ENCODE data around the gene SORCS3.

SORCS3 gene

DNA sequence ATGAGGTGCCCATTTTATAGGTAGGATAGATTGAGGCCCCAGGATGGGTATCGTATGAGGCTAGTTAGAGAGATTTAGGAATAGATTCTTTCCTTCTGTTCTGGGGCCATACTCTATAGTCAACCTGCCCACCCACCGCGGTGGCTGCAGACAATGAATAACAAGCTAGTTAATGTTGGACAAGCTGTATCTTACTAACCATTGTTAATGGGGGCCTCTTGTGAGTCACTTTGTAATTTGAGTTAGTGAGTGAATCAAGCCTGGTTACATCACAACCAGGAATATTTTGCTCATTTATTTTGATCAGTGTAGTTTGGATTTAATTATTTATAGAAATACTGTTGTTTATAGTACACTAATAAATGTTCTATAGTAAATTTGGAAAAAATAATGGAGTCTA lies 7.3 kb downstream of the SORCS3 start:
- DNase-seq: no peak

DNA sequence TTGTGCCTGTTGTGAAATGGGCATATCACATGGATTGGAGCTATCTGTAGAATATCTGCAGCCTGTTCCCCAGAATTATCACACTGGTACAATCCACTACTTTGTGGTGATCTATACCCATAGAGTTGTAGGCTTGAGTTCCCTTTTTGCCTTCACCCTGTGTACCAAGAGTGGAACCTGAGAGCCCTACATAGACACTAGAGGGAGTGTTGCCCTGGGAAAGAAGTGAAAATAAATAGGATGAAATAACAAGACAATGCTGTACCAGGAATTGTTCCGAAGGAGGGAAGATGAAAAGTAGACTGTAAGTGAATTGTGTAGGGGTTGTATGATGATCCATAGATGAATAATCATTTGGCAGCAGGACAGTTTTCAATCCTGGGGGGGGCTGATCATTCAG lies 9.0 kb downstream of the SORCS3 start:
- no peak for DNase-seq

DNA sequence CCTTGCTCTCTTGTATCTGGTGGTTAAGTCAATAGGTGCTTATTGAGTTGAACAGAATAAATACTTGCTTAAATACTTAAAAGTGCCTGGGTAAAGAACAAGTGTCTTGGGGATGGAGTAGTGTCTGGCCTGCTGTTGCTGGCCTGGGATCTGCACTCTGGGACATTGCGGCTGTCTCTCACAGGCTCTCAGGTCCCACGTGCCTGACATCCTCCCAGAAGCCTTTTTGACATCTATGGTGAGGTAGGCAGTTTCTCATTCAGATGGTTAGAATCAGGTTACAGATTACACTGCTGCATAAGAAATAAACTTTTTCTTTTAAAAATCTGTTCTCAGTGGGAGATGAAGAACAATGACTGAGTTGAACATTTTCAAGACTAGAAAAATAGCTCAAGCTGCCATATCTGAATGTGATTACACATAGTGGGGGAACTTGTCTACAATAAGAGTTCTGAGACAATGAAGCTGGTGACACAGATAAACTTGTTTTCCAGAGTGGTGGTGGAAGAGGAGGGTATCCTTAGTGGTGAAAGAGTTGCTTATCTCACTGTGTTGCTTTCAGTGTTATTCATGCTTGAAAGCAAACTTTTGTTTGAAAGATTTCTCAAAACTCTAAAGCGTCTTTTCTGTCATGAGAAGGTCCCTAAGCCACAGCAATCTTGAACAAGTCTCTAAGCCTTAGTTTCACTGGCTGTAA lies 9.7 kb downstream of the SORCS3 start:
- DNase-seq: no peak

DNA sequence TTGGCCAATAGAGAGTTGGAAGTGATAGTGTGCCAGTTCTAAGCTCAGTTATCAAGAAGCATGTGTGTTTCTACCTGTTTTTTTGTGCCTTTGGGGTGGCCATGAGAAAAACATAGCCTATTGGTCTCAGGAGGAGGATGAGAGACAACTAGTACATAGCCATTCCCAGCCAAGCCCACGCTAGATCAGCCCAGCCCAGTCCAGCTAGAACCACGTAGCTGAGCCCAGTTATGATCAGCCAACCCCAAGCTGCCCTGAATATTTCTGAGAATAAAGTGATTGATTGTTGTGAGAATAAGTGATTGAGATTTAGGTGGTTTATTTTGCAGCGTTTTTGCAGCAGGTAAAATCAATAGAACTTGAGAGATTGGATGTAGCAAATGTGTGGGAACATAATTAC lies 15.9 kb downstream of the SORCS3 start:
- no peak for DNase-seq

DNA sequence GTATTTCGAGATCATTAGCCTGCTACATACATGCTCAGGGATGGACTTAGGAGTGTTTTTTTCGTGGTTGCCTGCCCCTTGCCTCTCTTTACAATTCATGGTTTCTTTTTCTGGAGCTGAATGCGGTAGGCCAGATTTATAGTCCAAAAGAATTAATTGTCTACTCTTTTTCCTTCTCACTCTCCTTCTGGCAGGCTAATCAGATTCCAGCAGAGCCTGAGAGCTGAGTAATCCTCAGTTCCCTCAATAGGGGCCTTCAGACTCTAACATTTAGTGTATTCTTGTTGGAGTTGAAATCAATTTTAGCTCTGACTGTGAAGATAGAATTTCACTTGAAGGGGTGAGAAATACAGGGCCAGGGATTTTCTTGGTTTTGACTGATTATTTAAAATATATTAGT lies 16.4 kb downstream of the SORCS3 start:
- no peak for DNase-seq

DNA sequence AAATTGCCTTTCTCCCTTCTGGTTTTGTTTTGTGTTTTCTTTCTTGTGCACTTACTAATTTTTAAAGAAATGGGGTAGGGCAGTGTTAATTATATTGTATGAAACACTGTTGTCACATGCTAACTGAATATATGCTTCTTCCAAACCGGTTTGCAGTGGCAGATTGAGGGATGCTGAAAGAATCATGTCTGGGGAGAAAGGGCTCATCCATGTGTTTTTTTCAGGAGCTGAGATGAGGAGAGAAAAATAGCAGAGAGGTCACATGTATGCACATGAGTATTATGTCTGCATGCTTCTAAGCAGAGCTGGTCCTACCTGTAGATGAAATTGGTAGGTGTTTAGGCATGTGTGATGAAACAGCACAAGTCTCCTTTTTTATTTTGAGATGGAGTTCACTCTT lies 17.0 kb downstream of the SORCS3 start:
- DNase-seq: no peak

DNA sequence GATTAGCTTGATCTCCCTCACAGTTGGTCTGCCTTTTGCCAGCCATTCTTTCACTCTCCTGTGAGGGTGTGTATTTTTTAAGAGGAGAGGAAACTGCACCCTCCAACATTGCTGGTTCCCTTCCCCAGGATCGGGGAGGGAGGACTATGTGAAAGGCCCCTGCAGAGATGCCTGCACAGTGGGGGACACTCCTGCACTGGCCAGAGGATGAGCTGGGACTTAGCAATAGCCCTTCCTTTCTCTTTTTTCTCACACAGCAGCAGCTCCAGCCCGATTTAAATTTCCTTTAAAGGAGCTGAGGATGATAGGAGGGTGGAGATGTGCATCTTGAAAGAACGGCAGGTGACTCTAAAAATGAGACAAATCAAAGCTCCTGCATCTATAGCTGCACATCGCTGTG lies 18.7 kb downstream of the SORCS3 start:
- DNase-seq: no peak

DNA sequence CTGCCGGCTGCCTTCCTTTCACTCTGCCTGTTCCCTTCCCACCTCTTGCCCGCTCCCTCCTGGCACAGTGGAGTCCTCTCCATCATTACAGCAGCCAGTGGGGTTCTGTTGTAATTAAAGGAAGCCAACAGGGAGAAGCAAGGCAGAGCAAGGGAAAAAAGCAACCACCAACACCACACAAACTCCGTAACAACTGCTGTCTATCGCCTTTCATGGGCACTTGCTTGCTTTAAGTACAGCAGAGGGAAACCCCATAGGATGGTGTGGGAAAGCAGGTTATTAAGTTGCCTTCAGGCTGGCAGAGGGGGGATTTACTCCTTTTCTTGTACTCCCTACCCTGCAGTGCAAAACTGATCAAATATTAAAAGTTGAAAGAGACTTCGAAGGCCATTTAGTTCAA lies 22.0 kb downstream of the SORCS3 start:
- DNase-seq: no peak

DNA sequence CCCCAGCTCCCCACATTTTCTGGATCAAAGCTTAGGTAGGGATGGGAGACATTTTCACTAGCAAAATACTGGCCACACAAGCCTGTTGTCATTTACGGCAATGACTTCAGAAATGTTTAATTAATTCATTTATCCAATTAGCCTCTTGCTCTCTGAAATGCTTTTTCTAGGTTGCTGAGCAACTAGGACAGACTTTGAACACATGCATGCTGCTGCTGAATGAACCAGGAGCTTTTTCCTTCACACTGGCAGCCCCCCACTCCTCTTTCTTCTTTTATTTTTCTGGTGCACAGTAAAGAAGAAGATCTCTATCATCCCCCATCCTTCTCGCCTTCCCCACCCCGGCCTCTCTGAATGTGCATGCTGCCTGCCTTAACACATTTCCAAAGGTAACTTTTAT lies 22.5 kb downstream of the SORCS3 start:
- DNase-seq: no peak

DNA sequence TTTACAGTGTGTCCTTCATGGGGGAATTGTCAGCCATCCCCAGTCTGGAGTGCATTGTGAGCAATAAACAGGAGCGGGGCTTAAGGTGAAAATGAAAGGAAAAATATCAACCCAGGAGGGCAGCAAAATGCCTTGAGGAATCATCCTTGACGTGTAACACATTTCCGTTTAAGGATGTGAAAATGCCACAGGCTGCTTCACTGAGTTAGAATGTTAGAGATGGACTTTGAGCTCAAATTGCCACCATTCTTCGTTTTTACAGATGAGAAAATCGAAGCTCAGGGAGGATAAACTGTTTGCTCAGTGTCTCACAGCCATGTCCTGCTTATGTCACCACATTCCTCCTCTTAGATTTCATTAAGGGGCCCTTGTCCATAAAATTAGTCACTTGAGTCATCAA lies 23.1 kb downstream of the SORCS3 start:
- no peak for DNase-seq

DNA sequence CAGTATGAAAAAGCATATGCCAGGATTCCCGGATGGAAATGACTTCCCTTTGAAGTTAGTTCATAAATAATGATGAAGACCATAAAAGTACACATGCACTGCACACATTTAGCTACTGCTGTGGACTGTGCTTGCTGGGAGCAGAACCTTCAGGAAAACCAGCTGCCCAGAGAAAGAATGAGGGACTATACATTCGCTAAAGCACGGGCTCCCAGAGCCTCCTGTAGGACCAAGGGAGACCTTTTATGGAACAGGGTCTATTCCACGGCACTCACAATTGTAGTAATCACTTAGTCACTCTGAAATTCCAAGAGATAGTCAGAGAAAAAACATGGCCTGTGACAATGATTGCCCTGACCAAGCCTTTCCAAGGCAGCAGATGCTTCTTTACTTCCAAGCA lies 24.1 kb downstream of the SORCS3 start:
- DNase-seq: no peak

DNA sequence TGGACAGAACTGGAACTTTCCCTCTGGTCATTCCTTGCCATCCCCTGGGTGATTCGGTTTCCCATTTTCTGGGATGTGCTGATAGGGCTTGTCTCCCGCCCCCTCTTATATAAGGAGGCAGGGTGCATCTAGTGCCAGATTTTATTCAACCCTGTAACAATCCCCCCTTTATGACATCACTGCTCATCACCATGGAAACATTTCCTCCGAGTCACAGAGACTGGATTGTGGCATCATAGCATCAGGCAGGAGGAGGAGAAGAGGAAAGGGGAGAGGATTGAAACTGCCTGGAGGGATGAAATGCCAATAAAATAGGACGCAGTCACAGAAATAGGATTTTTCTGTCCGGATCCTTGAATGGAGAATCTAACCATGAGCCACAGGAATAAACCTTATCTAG lies 25.0 kb downstream of the SORCS3 start:
- no peak for DNase-seq

DNA sequence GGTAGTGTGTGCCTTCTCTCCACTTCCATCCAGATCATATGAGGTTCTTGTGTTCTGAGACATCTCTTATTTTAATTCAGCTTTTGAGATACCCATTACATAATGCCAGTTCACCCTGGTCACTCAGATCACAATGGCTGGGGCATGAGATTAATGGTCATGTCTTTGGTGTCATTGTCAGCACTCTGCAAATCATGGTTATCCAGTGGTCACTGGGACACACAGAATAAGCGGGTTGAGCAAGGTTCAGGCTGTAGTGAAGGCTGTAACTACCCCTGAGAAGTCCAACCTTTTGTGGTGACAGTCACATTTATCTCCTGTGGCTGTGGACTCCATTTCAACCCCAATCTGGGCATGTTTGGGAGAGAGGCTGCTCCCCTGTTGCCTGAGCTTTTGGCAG lies 35.8 kb downstream of the SORCS3 start:
- DNase-seq: no peak

DNA sequence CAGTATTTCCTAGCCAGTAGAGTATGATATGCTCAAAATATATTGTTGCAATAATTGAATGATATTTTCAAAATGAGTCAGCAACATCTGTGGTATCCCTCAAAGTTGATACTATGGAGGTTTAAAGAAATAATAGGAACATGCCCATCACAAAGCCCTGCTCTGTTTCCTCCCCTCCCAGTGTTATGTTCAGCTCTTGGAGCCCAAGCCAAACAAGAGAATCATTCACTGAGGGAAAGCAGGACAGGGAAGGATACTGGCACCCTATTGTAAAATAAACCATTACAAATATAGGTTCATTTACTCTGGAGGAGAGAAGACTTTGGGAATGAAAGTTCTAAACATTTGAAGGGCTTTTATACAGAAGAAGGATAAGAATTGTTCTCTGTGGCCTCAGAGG lies 37.6 kb downstream of the SORCS3 start:
- DNase-seq: no peak

DNA sequence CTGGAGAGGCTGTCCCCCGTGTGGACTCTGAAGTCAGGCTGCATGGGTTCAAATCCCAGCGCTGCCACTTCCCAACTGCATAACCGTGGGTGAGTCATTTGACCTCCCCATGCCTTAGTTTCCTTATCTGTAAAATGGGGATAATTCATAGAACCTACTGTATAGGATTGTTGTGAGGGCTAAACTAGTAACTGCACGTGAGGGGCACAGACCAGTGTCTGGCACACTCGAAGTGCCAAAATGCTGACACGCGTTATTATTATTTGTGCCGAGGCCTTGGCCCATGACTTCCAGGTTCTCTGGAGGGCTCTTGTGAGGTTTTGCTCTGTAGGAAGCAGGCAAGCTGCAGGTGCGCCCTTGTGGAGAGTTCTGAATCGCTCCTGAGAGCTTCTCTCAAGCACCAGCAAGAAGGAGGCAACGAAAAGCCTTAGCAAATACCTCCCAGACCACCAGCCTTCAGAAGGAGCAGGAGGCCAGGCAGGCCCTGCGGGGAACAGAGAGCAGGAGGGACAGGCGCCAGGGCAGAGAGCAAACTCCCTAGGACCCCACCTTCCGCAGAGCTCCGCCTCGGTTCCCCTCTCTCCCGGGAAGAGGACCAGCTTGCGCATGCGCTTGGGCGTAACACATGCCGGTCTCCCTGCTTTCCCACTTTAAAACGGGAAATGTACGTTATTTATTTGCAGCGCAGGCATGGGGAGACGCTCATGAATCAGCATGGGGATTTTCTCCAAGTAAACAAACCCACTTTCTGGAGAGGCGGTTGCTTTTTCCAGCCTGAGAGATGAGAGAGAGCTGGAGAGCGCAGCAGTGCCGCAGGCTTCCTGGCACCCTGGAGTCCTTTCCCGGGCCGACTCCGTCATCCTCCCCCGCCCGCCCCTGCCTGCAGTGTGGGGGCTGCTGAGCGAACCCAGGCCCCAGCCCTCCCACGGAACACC lies 39.6 kb downstream of the SORCS3 start:
- no peak for DNase-seq

DNA sequence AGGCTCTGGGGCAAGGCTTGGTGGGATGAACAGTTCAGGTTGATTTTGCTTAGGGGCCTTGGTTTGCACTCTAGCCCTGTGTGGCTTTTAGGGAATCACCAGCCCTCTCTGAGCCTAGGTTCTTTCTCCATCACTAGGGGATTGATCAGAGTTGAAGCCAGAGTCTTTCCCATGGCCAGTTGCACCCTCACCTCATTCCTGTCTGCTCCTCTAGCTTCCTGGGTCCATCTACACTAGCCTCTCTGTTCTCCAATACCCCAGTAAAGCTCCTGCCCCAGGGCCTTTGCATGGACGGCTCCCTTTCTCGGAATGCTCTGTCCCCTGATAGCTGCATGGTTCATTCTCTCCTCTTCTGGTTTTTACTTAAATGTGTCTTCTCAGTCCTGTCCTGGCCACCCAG lies 40.4 kb downstream of the SORCS3 start:
- no peak for DNase-seq

DNA sequence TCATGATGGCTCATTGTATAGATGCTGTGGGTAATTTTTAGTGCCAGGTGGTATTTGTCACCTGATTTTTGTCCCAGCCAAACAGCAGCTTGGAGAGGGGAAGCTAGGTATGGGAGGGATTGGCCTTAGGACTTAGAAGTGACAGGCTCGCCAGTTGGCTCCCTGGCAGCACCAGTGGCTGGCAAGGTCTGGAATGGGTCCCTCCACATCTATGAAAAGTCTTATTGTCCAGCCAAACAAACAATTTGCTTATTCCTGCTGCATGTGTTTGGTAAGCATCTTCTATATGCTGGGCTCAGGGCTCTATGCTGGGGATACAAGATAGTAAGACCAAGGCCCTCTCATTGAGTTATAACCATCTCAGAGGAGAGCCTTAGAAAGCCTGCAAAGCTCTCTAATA lies 42.5 kb downstream of the SORCS3 start:
- DNase-seq: no peak

DNA sequence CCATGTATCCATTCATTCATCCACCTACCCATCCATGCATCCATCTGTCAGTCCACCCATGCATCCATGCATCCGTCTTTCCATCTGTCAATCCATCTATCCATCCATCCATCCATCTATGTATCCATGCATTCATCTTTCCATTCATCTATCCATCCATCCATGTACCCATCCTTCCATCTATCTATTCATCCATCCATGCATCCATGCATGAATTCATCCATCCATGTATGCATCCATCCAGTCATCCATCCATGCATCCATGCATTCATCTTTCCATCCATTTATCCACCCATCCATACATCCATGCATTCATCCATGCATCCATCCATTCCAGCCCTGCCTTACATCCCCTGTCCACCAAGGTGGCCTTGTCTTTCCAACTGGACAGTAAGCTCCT lies 45.7 kb downstream of the SORCS3 start:
- DNase-seq: no peak

DNA sequence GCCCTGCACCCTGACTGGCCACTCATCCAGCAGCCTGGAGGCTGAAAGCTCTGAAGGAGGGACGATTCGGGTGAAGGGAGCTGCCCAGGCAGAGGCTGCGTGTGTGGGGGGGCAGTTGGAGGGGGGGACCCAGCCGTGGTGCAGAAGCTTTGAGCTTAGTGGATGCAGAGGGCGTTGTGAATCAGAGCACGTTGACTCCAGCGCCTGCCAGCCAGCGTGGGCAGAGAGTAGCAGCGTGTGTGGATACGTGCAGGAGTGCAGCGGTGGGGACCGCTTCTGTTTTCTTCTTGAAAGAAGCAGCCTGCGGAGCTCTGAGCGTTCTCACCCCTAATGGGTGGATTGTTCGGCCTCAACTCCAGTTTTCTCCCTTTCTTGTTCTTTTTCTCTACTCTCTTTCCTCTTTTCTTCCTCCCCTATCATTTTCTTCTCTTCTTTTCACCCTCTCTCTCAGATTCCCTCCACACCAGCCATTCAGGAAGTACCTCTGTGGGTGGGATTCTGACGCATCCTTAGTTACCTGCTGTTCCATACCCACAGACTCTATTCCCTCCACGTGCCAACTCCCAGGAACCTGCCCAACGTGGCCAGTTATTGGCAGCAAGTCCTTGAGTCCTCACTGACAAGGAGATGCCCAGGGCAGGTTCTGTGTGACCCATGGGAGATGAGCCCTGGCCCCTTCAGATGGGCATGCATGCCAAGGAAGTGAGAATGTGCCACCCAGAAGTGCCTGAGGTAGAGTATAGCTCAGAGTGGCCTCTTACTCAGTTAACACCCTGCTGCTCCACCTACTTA lies 47.4 kb downstream of the SORCS3 start:
- no peak for DNase-seq

DNA sequence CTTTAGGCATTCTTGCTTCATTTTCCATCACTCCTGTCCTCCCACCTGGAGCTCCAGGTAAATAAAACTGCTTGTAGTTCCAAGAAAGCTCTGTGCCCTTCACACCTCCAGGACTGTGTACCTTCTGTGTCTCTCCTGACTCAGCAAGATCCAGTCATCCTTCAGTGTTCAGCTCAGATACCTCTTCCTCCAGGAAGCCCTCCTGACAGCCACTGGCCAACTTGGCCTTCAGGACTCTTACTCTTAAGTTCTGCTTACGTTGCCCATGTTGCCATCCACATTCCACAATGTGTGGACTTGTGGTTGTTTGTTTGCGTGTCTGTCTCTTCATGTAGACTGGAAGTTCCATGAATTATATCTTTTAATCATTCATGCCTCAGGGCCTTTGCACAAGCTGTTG lies 48.0 kb downstream of the SORCS3 start:
- no peak for DNase-seq

DNA sequence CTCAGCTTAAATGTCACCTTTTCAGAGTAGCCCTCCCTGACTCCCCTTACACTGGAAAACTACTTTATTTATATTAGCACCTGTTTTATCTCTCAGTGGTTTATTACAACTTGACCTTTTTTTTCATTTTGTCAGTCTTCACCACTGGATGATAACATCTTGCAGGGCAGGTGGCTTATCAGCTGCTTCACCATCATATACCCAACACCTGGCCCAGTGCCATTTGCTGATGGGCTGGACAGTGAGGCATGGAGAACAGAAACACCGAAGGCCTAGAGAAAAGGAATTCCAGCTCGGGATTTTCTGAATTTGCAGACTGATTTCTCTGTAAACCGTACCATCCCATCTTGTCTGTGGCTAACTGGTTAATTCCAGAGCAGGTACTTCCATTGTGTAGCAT lies 48.5 kb downstream of the SORCS3 start:
- DNase-seq: no peak

DNA sequence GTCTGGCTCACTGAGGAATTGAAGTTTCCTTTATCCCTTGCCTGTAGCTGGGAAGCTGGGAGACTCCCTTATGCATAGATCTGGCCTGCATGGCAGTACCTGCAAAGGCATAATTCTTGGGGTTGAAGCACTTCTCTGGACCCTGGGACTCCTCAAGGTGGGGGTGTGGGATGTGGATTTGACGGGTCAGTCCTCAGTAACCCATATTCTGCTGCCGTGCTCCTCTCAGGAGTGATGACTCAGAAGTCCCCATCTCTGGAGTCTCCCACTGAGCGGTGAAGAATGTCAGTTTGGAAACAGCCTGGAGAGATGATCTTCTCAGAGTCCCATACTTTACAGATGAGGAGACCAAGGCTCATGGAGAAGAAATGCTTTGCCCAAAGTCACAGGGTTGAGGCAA lies 49.0 kb downstream of the SORCS3 start:
- no peak for DNase-seq

DNA sequence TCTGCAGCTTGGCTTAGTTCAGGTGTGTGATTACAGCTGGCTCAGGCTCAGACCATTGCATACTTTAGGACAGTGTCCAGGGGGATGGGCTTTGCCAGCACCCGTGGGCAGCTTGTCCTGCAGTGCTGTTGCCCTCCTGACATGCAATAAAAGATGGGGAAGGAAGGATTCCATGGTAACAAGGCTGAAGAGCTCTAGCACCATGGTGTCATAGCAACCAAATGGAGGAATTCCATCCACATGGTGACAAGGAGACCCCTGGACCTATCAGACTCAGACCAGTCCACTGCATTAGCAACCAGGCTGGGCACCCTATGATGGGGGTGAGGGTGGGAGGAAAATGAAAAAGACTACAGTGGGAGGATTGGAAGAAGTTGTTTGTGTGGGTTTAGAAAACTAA lies 49.9 kb downstream of the SORCS3 start:
- DNase-seq: no peak

DNA sequence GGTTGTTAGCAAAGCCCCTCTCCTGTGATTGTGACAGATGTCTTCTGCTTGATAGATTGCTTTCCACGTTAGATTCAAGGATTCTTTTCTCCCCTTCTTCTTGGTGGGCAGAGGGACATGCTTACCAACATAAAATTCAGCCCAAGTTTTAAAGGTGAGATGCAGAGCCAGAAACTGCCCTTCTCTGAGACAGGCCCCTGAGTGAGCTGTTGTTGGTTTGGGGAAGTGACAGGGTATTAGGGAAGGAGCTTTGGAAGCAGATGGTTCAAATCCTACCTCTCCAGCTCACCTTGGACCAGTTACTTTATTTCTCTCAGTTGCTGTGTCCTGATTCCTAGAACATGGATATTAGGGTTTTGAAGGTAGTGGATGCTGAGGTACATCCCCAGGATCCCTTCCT lies 53.0 kb downstream of the SORCS3 start:
- DNase-seq: no peak

Measured in COR-L47 (cell line).